PFSK-1 (cell line): ENCODE measurements around the gene MSH4.

Experiments used
- POLR2AphosphoS5 ChIP-seq: IDR thresholded peaks from 2 replicates; pipeline ENCODE4 v1.6.1; 2012; ENCODE audit warnings: low read depth, mild to moderate bottlenecking, control low read depth, low read length, moderate library complexity
- TF ChIP-seq, protein P1 (sequence below), 2 experiments: IDR thresholded peaks; 2 replicates each; pipeline versions ENCODE4 v1.6.1 to v1.8.0; 2011 to 2012; ENCODE audit warnings: low read depth in 2 of 2, low read length in 2 of 2, control low read depth in 1 of 2, inconsistent platforms in 1 of 2, mild to moderate bottlenecking in 1 of 2, moderate library complexity in 1 of 2; ENCODE audit not compliant: insufficient read depth in 1 of 2

GRCh38 chr1:75908717-75909152, 112.1 kb downstream of the MSH4 start:
- no peak for TF ChIP-seq POLR2AphosphoS5
- TF ChIP-seq, protein P1, sequence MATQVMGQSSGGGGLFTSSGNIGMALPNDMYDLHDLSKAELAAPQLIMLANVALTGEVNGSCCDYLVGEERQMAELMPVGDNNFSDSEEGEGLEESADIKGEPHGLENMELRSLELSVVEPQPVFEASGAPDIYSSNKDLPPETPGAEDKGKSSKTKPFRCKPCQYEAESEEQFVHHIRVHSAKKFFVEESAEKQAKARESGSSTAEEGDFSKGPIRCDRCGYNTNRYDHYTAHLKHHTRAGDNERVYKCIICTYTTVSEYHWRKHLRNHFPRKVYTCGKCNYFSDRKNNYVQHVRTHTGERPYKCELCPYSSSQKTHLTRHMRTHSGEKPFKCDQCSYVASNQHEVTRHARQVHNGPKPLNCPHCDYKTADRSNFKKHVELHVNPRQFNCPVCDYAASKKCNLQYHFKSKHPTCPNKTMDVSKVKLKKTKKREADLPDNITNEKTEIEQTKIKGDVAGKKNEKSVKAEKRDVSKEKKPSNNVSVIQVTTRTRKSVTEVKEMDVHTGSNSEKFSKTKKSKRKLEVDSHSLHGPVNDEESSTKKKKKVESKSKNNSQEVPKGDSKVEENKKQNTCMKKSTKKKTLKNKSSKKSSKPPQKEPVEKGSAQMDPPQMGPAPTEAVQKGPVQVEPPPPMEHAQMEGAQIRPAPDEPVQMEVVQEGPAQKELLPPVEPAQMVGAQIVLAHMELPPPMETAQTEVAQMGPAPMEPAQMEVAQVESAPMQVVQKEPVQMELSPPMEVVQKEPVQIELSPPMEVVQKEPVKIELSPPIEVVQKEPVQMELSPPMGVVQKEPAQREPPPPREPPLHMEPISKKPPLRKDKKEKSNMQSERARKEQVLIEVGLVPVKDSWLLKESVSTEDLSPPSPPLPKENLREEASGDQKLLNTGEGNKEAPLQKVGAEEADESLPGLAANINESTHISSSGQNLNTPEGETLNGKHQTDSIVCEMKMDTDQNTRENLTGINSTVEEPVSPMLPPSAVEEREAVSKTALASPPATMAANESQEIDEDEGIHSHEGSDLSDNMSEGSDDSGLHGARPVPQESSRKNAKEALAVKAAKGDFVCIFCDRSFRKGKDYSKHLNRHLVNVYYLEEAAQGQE (IDR thresholded peaks at IDR 0.05; ENCODE audit: insufficient read depth in 1 of 2, low read depth in 2 of 2, low read length in 2 of 2) = no peak
